Brain pericyte (primary cell): ENCODE measurements around the gene PAGR1.
A peak's percentile ranks its signal among the peaks of the same experiment; 100 is the strongest.
"Not testable (repeated sequence)": the region's sequence is repeated elsewhere in the genome, so short reads cannot be mapped to it uniquely, and the experiment has no call there.

ENCODE experiments used
- DNase-seq: peaks from one replicate; pipeline ENCODE4 v3.0.0-alpha.2; 2012; ENCODE audit warnings: low read depth, low spot score

Gene PAGR1

GRCh38 chr16:29812754-29813643 is 3.0 kb upstream of the PAGR1 start:
- no peak for DNase-seq

GRCh38 chr16:29813644-29814562 is 2.0 kb upstream of the PAGR1 start:
- no peak for DNase-seq

GRCh38 chr16:29814592-29814991 is 1.4 kb upstream of the PAGR1 start:
- no peak for DNase-seq

GRCh38 chr16:29815032-29815721 is 775 bp upstream of the PAGR1 start:
- no peak for DNase-seq

- DNase-seq: no peak
These were observed 916 bp downstream of the PAGR1 start for GRCh38 chr16:29816694-29817441.

- no peak for DNase-seq
These were observed 2.1 kb downstream of the PAGR1 start for GRCh38 chr16:29818082-29818481.

- no peak for DNase-seq
These were observed 3.6 kb downstream of the PAGR1 start for GRCh38 chr16:29819506-29819905.

GRCh38 chr16:29820271-29820701 is 4.3 kb downstream of the PAGR1 start, which contains the start of gene MVP:
Gene MVP (plus strand): TSS chr16:29820462. CDS start chr16:29830550, 10,088 bp downstream.
- no peak for DNase-seq

GRCh38 chr16:29820730-29821642 is 5.0 kb downstream of the PAGR1 start:
- DNase-seq: no peak

- no peak for DNase-seq
These were observed 5.7 kb downstream of the PAGR1 start for GRCh38 chr16:29821643-29822115.

- DNase-seq: no peak
These were observed 8.7 kb downstream of the PAGR1 start for GRCh38 chr16:29824589-29825144.

- peak; percentile 80 for DNase-seq
These were observed 9.4 kb downstream of the PAGR1 start for GRCh38 chr16:29825145-29826044.

GRCh38 chr16:29826342-29826695 is 10.4 kb downstream of the PAGR1 start:
- no peak for DNase-seq

- no peak for DNase-seq
These were observed 14.8 kb downstream of the PAGR1 start for GRCh38 chr16:29830774-29831173.

- no peak for DNase-seq
These were observed 15.5 kb downstream of the PAGR1 start for GRCh38 chr16:29831490-29831889.

GRCh38 chr16:29833219-29833618 is 17.3 kb downstream of the PAGR1 start:
- not testable (repeated sequence) for DNase-seq

- DNase-seq: no peak
These were observed 18.1 kb downstream of the PAGR1 start for GRCh38 chr16:29834079-29834478.

GRCh38 chr16:29835926-29836325 is 20.0 kb downstream of the PAGR1 start:
- no peak for DNase-seq
